GM12878 (cell line): ENCODE results near the gene CD68.

Experiments
- EP300 ChIP-seq, 2 experiments: fragments of 150-350 bp in 1 of 2; IDR thresholded peaks; 2 replicates each; pipeline ENCODE4 v1.6.1; 2011 to 2012; ENCODE audit warnings: low read depth in 2 of 2, low read length in 2 of 2, borderline replicate concordance in 1 of 2, improper control_type of control experiment in 1 of 2, inconsistent platforms in 1 of 2; ENCODE audit not compliant: control insufficient read depth in 1 of 2
- RAD21 ChIP-seq: IDR thresholded peaks from 2 replicates; pipeline ENCODE4 v1.6.1; 2011; ENCODE audit warnings: mild to moderate bottlenecking, low read depth, low read length, moderate library complexity; ENCODE audit not compliant: insufficient read depth
- SMC3 ChIP-seq: IDR thresholded peaks from 2 replicates; pipeline ENCODE4 v1.6.1; 2011; ENCODE audit warnings: low read length, improper control_type of control experiment, borderline replicate concordance
- TF ChIP-seq, protein P1 (sequence below): fragments of 450-650 bp; IDR thresholded peaks from 2 replicates; pipeline ENCODE4 v1.6.1; 2017; ENCODE audit warnings: mild to moderate bottlenecking

DNA sequence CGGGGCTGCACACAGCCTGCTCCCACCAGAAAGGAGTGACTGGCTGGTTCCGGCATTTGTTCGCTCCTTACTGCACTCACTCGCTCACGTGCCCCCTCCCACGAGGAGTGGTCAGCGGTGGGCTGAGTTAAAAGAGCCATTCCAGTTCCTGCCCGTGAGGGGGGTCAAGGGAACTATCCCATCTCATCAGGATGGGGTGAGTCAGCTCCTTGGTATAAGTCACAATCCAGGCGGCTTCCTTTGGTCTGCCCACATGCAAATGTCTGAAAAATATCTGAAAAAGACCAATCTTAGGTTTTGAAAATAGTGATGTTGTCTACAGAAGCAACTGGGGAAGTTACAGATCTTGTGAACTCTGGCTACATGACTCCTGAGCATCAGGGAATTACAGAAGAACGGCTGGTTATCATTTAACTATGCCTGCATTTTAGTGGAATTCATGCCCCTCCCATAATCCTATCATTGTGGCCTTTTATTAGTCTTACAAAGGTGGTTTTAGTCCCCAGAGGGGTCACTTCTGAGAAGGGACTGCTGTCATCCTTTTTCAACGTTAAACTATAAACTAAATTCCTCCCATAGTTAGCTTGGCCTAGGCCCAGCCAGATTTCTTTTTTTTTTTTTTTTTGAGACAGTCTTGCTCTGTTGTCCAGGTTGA is 40.4 kb upstream of the CD68 start:
- TF ChIP-seq SMC3 (no peak), EP300 (IDR thresholded peaks at IDR 0.05; ENCODE audit: borderline replicate concordance in 1 of 2, control insufficient read depth in 1 of 2, low read depth in 2 of 2, low read length in 2 of 2) (no peak), RAD21 (no peak)
- TF ChIP-seq, protein P1, sequence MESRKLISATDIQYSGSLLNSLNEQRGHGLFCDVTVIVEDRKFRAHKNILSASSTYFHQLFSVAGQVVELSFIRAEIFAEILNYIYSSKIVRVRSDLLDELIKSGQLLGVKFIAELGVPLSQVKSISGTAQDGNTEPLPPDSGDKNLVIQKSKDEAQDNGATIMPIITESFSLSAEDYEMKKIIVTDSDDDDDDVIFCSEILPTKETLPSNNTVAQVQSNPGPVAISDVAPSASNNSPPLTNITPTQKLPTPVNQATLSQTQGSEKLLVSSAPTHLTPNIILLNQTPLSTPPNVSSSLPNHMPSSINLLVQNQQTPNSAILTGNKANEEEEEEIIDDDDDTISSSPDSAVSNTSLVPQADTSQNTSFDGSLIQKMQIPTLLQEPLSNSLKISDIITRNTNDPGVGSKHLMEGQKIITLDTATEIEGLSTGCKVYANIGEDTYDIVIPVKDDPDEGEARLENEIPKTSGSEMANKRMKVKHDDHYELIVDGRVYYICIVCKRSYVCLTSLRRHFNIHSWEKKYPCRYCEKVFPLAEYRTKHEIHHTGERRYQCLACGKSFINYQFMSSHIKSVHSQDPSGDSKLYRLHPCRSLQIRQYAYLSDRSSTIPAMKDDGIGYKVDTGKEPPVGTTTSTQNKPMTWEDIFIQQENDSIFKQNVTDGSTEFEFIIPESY: no peak
